HG03558 (cell line): Measurements from ENCODE around the gene PHACTR3.
"Not testable (repeated sequence)": the region's sequence is repeated elsewhere in the genome, so short reads cannot be mapped to it uniquely, and the experiment has no call there.

ENCODE experiments used
- ATAC-seq: cut with Tn5 transposase; IDR thresholded peaks from one replicate; pipeline ENCODE4 v1.9.1; 2021; ENCODE audit warnings: moderate number of reproducible peaks; ENCODE audit not compliant: unreplicated experiment; ENCODE audit errors: extremely low read depth

The PHACTR3 gene

GRCh38 chr20:59603781-59604541 is at the start of gene PHACTR3:
Gene PHACTR3 (plus strand): TSS chr20:59604540. CDS start chr20:59605015, 475 bp downstream.
- no peak for ATAC-seq

GRCh38 chr20:59557733-59558529 is 46.4 kb upstream of the PHACTR3 start:
- not testable (repeated sequence) for ATAC-seq

- ATAC-seq, result no peak
These were observed 45.1 kb upstream of the PHACTR3 start for GRCh38 chr20:59559024-59559817.

- ATAC-seq, result no peak
These were observed 44.5 kb upstream of the PHACTR3 start for GRCh38 chr20:59559863-59560262.

- no peak for ATAC-seq
These were observed 43.6 kb upstream of the PHACTR3 start for GRCh38 chr20:59560588-59561227.

- no peak for ATAC-seq
These were observed 43.1 kb upstream of the PHACTR3 start for GRCh38 chr20:59561228-59561605.

- ATAC-seq, result no peak
These were observed 42.6 kb upstream of the PHACTR3 start for GRCh38 chr20:59561614-59562277.

GRCh38 chr20:59564171-59564570 is 40.2 kb upstream of the PHACTR3 start:
- ATAC-seq, result no peak

- ATAC-seq, result no peak
These were observed 39.4 kb upstream of the PHACTR3 start for GRCh38 chr20:59564943-59565342.

- no peak for ATAC-seq
These were observed 38.4 kb upstream of the PHACTR3 start for GRCh38 chr20:59565768-59566461.

- ATAC-seq, result no peak
These were observed 37.5 kb upstream of the PHACTR3 start for GRCh38 chr20:59566631-59567524.

GRCh38 chr20:59567585-59568508 is 36.5 kb upstream of the PHACTR3 start:
- ATAC-seq, result no peak

- no peak for ATAC-seq
These were observed 35.8 kb upstream of the PHACTR3 start for GRCh38 chr20:59568509-59569024.

- ATAC-seq, result no peak
These were observed 35.0 kb upstream of the PHACTR3 start for GRCh38 chr20:59569305-59569704.

GRCh38 chr20:59571151-59571550 is 33.2 kb upstream of the PHACTR3 start:
- no peak for ATAC-seq

GRCh38 chr20:59571551-59572314 is 32.6 kb upstream of the PHACTR3 start:
- ATAC-seq, result no peak
